Trophoblast cell (in vitro differentiated cells and primary cell): ENCODE results near the gene B4GALT2.
A peak's percentile ranks its signal among the peaks of the same experiment; 100 is the strongest.

ENCODE experiments used
- DNase-seq, 2 donors: peaks; one replicate each; pipeline ENCODE4 v3.0.0-alpha.2; 2016
- H2AFZ ChIP-seq: 2 replicates; pipeline ENCODE4 v1.6.1; 2013; ENCODE audit warnings: low read length, moderate library complexity, mild to moderate bottlenecking; ENCODE audit not compliant: insufficient read depth, poor library complexity
- H2AK5ac ChIP-seq: 2 replicates; pipeline ENCODE4 v1.6.1; 2013; ENCODE audit warnings: mild to moderate bottlenecking, low read length
- H2BK120ac ChIP-seq: 2 replicates; pipeline ENCODE4 v1.6.1; 2013; ENCODE audit warnings: low read length, mild to moderate bottlenecking, moderate library complexity; ENCODE audit not compliant: insufficient read depth, poor library complexity
- H2BK12ac ChIP-seq: 2 replicates; pipeline ENCODE4 v1.6.1; 2013; ENCODE audit warnings: mild to moderate bottlenecking, low read length, moderate library complexity
- H2BK5ac ChIP-seq: 2 replicates; pipeline ENCODE4 v1.6.1; 2013; ENCODE audit warnings: low read length, low read depth, moderate library complexity, mild to moderate bottlenecking; ENCODE audit not compliant: poor library complexity
- H3K14ac ChIP-seq: 2 replicates; pipeline ENCODE4 v1.6.1; 2013; ENCODE audit warnings: mild to moderate bottlenecking, low read length
- H3K18ac ChIP-seq: 2 replicates; pipeline ENCODE4 v1.6.1; 2013; ENCODE audit warnings: mild to moderate bottlenecking, low read length
- H3K23ac ChIP-seq: 2 replicates; pipeline ENCODE4 v1.6.1; 2013; ENCODE audit warnings: low read length
- H3K27ac ChIP-seq: 2 replicates; pipeline ENCODE4 v1.5.1; 2013; ENCODE audit warnings: low read depth, mild to moderate bottlenecking, inconsistent platforms, low read length, moderate library complexity
- H3K27me3 ChIP-seq: 2 replicates; pipeline ENCODE4 v1.6.1; 2013; ENCODE audit warnings: inconsistent platforms, mild to moderate bottlenecking, low read length, moderate library complexity; ENCODE audit not compliant: insufficient read depth
- H3K36me3 ChIP-seq, 2 experiments: 1 replicate in 1 of 2; 2 replicates in 1 of 2; pipeline ENCODE4 v1.6.1; 2013; ENCODE audit warnings: low read length in 2 of 2, mild to moderate bottlenecking in 2 of 2, moderate library complexity in 1 of 2; ENCODE audit not compliant: insufficient read depth in 2 of 2, control insufficient read depth in 1 of 2
- H3K4ac ChIP-seq: 2 replicates; pipeline ENCODE4 v1.6.1; 2013; ENCODE audit warnings: low read depth, mild to moderate bottlenecking, low read length, moderate library complexity
- H3K4me1 ChIP-seq, 2 experiments: 1 replicate in 1 of 2; 2 replicates in 1 of 2; pipeline ENCODE4 v1.6.1; 2013; ENCODE audit warnings: low read length in 2 of 2, mild to moderate bottlenecking in 2 of 2, moderate library complexity in 1 of 2; ENCODE audit not compliant: insufficient read depth in 2 of 2, control insufficient read depth in 1 of 2
- H3K4me2 ChIP-seq: 2 replicates; pipeline ENCODE4 v1.6.1; 2013; ENCODE audit warnings: inconsistent platforms, mild to moderate bottlenecking, low read length, moderate library complexity
- H3K4me3 ChIP-seq: 2 replicates; pipeline ENCODE4 v1.5.1; 2013; ENCODE audit warnings: mild to moderate bottlenecking, low read depth, low read length, inconsistent platforms
- H3K79me1 ChIP-seq: one replicate; pipeline ENCODE4 v1.6.1; 2013; ENCODE audit warnings: low read length
- H3K79me2 ChIP-seq: 2 replicates; pipeline ENCODE4 v1.6.1; 2013; ENCODE audit warnings: low read length, mild to moderate bottlenecking; ENCODE audit not compliant: control insufficient read depth, insufficient read depth, poor library complexity
- H3K9ac ChIP-seq: 2 replicates; pipeline ENCODE4 v1.6.1; 2013; ENCODE audit warnings: mild to moderate bottlenecking, low read length
- H3K9me3 ChIP-seq: 2 replicates; pipeline ENCODE4 v1.6.1; 2013; ENCODE audit warnings: low read depth, mild to moderate bottlenecking, control low read depth, inconsistent platforms, low read length; ENCODE audit not compliant: insufficient read depth
- H4K12ac ChIP-seq: 2 replicates; pipeline ENCODE4 v1.6.1; 2013; ENCODE audit warnings: low read depth, mild to moderate bottlenecking, low read length, moderate library complexity
- H4K8ac ChIP-seq: 2 replicates; pipeline ENCODE4 v1.6.1; 2013; ENCODE audit warnings: low read depth, mild to moderate bottlenecking, low read length, moderate library complexity
- H4K91ac ChIP-seq: one replicate; pipeline ENCODE4 v1.6.1; 2013; ENCODE audit warnings: low read depth, mild to moderate bottlenecking, low read length, moderate library complexity
- WGBS: extraction: QIAGEN DNeasy Blood & Tissue Kit; methylation state at CpG from one replicate; pipeline ENCODE4 v1.1.7; 2013; ENCODE audit warnings: missing lambda C conversion rate; ENCODE audit not compliant: insufficient read length, insufficient coverage; ENCODE audit errors: extremely low coverage; 5-methylcytosine and 5-hydroxymethylcytosine counted together

The B4GALT2 gene

GRCh38 chr1:43938892-43939587, 40.0 kb upstream of the B4GALT2 start:
- no CpG with 5 or more reads among the region's 3 CpGs for WGBS
- Histone ChIP-seq H3K9ac (no peak overlapping the region), H3K27ac (no peak overlapping the region)

GRCh38 chr1:43942411-43942810, 36.6 kb upstream of the B4GALT2 start:
- Histone ChIP-seq H3K9me3 (no peaks in the 10 kb centered on the region), H3K27ac (no peak overlapping the region), H3K9ac (no peak overlapping the region), H3K23ac (no peak overlapping the region), H2BK5ac (no peak overlapping the region), H3K14ac (no peak overlapping the region), H3K36me3 (no peaks in the 10 kb centered on the region), H4K8ac (no peak overlapping the region), H2BK12ac (no peak overlapping the region), H3K79me2 (peaks cover 10% of the 10 kb centered on the region), H3K27me3 (no peaks in the 10 kb centered on the region), H2AK5ac (no peak overlapping the region), H3K4ac (no peak overlapping the region), H2BK120ac (no peak overlapping the region), H3K4me3 (no peak overlapping the region), H3K79me1 (peaks cover 9% of the 10 kb centered on the region), H3K4me1 (peaks cover 3 to 4% of the 10 kb centered on the region in 2 experiments), H4K12ac (no peak overlapping the region), H3K18ac (no peak overlapping the region), H3K4me2 (no peak overlapping the region), H4K91ac (no peak overlapping the region), H2AFZ (no peak overlapping the region)
- WGBS: no CpG with 5 or more reads among the region's 3 CpGs
- no peak for DNase-seq

More at GRCh38 chr1:43938892-43939587, 40.0 kb upstream of the B4GALT2 start:
- H3K4me2 ChIP-seq: no peak overlapping the region
- no peak overlapping the region for H4K8ac ChIP-seq
- no peaks in the 10 kb centered on the region for H3K27me3 ChIP-seq
- H2AK5ac ChIP-seq: no peak overlapping the region
- H3K23ac ChIP-seq: no peak overlapping the region
- no peak overlapping the region for H2AFZ ChIP-seq
- no peak overlapping the region for H4K12ac ChIP-seq
- no peak for DNase-seq
- H3K79me1 ChIP-seq: no peaks in the 10 kb centered on the region
- H3K36me3 ChIP-seq: no peaks in the 10 kb centered on the region
- no peaks in the 10 kb centered on the region for H3K9me3 ChIP-seq
- H2BK12ac ChIP-seq: no peak overlapping the region
- no peak overlapping the region for H2BK120ac ChIP-seq
- no peak overlapping the region for H3K14ac ChIP-seq
- no peak overlapping the region for H2BK5ac ChIP-seq
- H3K79me2 ChIP-seq: no peaks in the 10 kb centered on the region
- H4K91ac ChIP-seq: no peak overlapping the region
- H3K4me3 ChIP-seq: no peak overlapping the region
- H3K4me1 ChIP-seq: peaks cover 5 to 8% of the 10 kb centered on the region in 2 experiments
- H3K18ac ChIP-seq: no peak overlapping the region
- no peak overlapping the region for H3K4ac ChIP-seq

GRCh38 chr1:43944860-43945259, 34.1 kb upstream of the B4GALT2 start:
- no peak overlapping the region for H2AK5ac ChIP-seq
- no peaks in the 10 kb centered on the region for H3K27me3 ChIP-seq
- H3K23ac ChIP-seq: no peak overlapping the region
- no peaks in the 10 kb centered on the region for H3K9me3 ChIP-seq
- H2BK12ac ChIP-seq: no peak overlapping the region
- H3K4me3 ChIP-seq: no peak overlapping the region
- peaks cover 10% of the 10 kb centered on the region for H3K79me2 ChIP-seq
- H3K9ac ChIP-seq: no peak overlapping the region
- H3K14ac ChIP-seq: no peak overlapping the region
- H3K36me3 ChIP-seq: peaks cover 5% of the 10 kb centered on the region in 2 experiments
- no peak overlapping the region for H2BK5ac ChIP-seq
- no peak overlapping the region for H2AFZ ChIP-seq
- H3K79me1 ChIP-seq: peaks cover 9% of the 10 kb centered on the region
- H4K91ac ChIP-seq: no peak overlapping the region
- no peak overlapping the region for H3K27ac ChIP-seq
- H4K8ac ChIP-seq: no peak overlapping the region
- DNase-seq: no peak
- H3K4ac ChIP-seq: no peak overlapping the region
- no CpG with 5 or more reads among the region's 1 CpG for WGBS
- no peak overlapping the region for H3K4me2 ChIP-seq
- H3K18ac ChIP-seq: no peak overlapping the region
- H3K4me1 ChIP-seq: peaks cover 11 to 18% of the 10 kb centered on the region in 2 experiments
- H2BK120ac ChIP-seq: no peak overlapping the region
- H4K12ac ChIP-seq: no peak overlapping the region

DNA sequence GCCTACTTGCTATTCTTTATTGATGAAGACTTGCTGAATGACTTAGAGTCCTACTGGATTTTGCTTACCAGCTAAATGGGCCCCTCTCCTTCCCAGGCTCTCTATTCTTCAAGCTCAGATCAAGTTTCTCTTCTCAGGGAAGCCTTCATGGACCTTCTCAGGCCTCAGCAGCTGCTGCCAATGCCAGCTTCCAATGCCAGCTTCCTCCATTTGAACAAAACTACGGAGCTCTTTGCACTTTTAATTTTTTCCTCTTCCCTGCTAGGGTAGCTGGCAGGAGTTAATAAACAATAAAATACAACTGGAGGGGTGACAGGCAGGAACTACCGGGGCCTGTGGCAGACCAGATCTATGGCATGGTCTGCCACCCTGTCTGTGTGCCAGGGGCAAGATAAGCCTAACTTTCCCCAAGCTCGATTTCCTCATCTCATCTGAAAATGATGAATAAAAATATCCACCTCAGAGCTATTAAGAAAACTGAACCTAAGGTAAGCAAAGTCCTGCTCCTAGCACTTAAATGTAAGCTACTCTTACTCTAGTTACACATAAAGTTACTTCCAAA, 33.3 kb upstream of the B4GALT2 start:
- Histone ChIP-seq H3K9me3 (no peaks in the 10 kb centered on the region), H3K9ac (no peak overlapping the region), H3K79me1 (peaks cover 9% of the 10 kb centered on the region), H2AFZ (peak overlapping the region; percentile 94), H2BK5ac (no peak overlapping the region), H3K4me1 (peaks cover 11 to 18% of the 10 kb centered on the region in 2 experiments), H3K79me2 (peaks cover 10% of the 10 kb centered on the region), H3K4me2 (peak overlapping the region; percentile 88), H3K18ac (no peak overlapping the region), H2BK12ac (no peak overlapping the region), H2BK120ac (no peak overlapping the region), H4K12ac (no peak overlapping the region), H2AK5ac (no peak overlapping the region), H3K4ac (no peak overlapping the region), H4K8ac (no peak overlapping the region), H4K91ac (no peak overlapping the region), H3K4me3 (no peak overlapping the region), H3K14ac (no peak overlapping the region), H3K27ac (no peak overlapping the region), H3K27me3 (no peaks in the 10 kb centered on the region), H3K36me3 (peaks cover 6 to 7% of the 10 kb centered on the region in 2 experiments), H3K23ac (no peak overlapping the region)
- no CpG with 5 or more reads among the region's 3 CpGs for WGBS
- no peak for DNase-seq
